NCI-H128 (cell line): ENCODE results near the gene CAMTA1.

ENCODE experiments used
- DNase-seq: peaks from one replicate; lab custom pipeline; 2025; ENCODE audit not compliant: unreplicated experiment; lab: John Stamatoyannopoulos, UW

Gene CAMTA1

GRCh38 chr1:7572654-7573152 lies 787.4 kb downstream of the CAMTA1 start:
- no peak for DNase-seq

GRCh38 chr1:7573481-7573880 lies 788.2 kb downstream of the CAMTA1 start:
- no peak for DNase-seq

- no peak for DNase-seq
Observed at GRCh38 chr1:7574121-7575040, 789.1 kb downstream of the CAMTA1 start.

GRCh38 chr1:7575041-7575400 lies 789.8 kb downstream of the CAMTA1 start:
- DNase-seq = no peak

- no peak for DNase-seq
Observed at GRCh38 chr1:7576946-7577657, 791.8 kb downstream of the CAMTA1 start.

GRCh38 chr1:7578206-7578605 lies 793.0 kb downstream of the CAMTA1 start:
- DNase-seq = no peak

- no peak for DNase-seq
Observed at GRCh38 chr1:7579016-7579415, 793.8 kb downstream of the CAMTA1 start.

GRCh38 chr1:7579831-7580804 lies 794.9 kb downstream of the CAMTA1 start:
- no peak for DNase-seq

- DNase-seq = no peak
Observed at GRCh38 chr1:7580923-7581753, 795.9 kb downstream of the CAMTA1 start.

GRCh38 chr1:7581754-7582459 lies 796.7 kb downstream of the CAMTA1 start:
- no peak for DNase-seq

- DNase-seq = no peak
Observed at GRCh38 chr1:7582460-7582972, 797.3 kb downstream of the CAMTA1 start.

GRCh38 chr1:7583291-7584096 lies 798.2 kb downstream of the CAMTA1 start:
- no peak for DNase-seq

GRCh38 chr1:7584157-7584556 lies 798.9 kb downstream of the CAMTA1 start:
- no peak for DNase-seq

GRCh38 chr1:7584643-7585042 lies 799.4 kb downstream of the CAMTA1 start:
- no peak for DNase-seq

- no peak for DNase-seq
Observed at GRCh38 chr1:7585216-7585907, 800.1 kb downstream of the CAMTA1 start.

- no peak for DNase-seq
Observed at GRCh38 chr1:7586031-7586941, 801.0 kb downstream of the CAMTA1 start.
